DMS53 (cell line): ENCODE measurements around the gene C19orf53.
"Not testable (repeated sequence)": the region's sequence is repeated elsewhere in the genome, so short reads cannot be mapped to it uniquely, and the experiment has no call there.

Experiments used
- DNase-seq: peaks from one replicate; lab custom pipeline; 2025; lab: John Stamatoyannopoulos, UW

The C19orf53 gene

DNA sequence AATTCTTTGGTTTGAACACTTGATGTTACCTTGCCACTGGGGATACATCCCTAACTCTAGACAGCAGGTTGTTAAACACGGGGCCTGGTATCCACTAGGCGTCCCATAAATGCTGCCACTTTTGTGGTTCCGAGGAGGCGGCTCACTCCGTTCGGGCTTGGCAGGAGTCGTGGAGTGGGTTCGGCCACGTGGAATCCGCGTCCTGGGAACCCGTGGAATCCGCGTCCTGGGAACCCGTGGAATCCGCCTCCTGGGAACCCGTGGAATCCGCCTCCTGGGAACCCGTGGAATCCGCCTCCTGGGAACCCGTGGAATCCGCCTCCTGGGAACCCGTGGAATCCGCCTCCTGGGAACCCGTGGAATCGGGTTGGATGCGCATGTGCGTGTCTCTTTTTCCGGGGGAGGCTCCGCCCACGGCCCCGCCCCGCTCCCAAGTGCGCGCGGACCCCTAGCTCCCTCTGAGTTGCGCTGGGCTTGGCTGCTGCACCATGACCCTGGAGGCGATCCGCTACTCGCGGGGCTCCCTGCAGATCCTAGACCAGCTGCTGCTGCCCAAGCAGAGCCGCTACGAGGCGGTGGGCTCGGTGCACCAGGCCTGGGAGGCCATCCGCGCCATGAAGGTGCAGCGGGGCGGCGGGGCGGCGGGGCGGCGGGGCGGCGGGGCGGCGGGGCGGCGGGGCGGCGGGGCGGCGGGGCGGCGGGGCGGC lies 10.0 kb upstream of the C19orf53 start, which contains the start of gene MRI1:
Gene MRI1 (plus strand): TSS at position 422 of the 707 bp plus-strand sequence. CDS start 67 bp downstream, at position 489.
- peak; percentile 78 for DNase-seq

DNA sequence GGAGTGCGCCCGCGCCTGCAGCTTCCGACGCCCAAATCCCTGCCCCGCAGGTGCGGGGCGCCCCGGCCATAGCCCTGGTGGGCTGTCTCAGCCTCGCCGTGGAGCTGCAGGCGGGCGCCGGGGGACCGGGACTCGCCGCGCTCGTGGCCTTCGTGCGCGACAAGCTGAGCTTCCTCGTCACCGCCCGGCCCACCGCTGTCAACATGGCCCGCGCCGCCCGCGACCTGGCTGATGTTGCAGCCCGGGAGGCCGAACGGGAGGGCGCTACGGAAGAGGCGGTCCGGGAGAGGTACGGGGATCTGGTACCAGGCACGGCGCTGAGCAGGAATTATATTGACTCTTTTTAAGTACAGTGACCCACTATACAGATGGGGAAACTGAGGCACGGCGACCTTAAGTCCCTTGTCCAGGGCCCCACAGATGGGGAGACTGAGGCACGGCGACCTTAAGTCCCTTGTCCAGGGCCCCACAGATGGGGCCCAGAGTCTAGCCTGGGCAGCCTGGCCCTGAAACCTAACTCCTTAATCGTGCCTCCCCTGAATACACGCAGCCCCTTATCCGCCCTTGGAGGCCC lies 9.3 kb upstream of the C19orf53 start:
- peak; percentile 62 for DNase-seq

DNA sequence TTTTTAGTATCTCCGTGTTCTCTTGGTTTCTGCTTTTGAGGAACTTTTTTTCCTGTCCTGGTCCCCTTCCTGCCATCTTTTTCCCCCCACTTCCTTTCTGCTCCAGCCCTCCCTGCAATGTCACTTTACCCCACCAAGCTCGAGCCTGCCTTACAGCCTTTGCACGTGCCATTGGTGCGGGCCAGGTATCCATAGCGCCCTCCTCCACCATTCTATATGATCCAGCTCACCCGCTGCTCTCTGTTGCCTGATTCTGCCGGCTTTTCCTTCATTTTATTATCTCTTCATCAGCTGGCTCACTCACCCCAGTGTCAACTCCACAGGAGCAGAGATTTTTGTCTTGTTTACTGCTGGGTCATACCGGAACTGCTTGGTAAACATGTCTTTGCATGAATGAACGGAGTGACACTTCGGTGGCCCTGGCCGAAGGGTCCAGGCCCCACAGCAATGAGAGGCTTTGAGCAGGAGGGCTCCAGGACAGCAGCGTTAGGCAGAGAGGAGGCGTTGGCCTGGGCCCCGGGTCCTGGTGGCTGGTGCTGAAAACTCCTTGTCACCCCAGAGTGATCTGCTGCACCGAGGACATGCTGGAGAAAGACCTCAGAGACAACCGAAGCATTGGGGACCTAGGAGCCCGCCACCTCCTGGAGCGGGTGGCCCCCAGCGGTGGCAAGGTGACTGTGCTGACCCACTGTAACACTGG lies 8.7 kb upstream of the C19orf53 start:
- no peak for DNase-seq

DNA sequence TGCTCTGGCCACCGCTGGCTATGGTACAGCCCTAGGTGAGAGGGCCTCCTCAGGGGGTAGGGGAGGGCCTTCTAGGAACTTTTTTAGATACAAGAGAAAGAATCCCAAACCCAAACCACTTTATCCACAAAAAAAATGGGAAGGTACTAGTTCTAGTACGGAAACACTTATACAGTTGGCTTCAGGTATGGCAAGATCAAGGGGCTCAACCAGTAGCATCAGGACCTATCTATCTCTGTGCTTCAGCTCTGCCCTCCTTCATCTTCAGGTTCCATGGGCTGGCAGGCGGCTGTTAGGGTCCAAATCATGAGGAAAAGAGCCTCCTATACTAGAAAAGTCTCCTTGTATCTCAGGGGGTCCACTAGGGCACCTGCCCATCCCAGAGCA lies 8.2 kb upstream of the C19orf53 start:
- no peak for DNase-seq

DNA sequence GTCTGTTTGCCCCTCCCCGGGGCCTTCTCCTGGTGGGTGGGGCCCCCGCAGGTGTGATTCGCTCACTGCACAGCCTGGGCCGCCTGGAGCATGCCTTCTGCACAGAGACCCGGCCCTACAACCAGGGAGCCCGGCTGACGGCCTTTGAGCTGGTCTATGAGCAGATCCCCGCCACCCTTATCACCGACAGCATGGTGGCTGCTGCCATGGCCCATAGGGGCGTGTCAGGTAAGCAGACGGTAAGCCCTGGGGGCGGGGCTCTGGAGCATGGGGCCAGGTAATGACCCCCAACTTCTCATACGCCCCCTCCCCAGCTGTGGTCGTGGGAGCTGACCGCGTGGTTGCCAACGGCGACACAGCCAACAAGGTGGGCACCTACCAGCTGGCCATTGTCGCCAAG lies 5.7 kb upstream of the C19orf53 start:
- DNase-seq: no peak

DNA sequence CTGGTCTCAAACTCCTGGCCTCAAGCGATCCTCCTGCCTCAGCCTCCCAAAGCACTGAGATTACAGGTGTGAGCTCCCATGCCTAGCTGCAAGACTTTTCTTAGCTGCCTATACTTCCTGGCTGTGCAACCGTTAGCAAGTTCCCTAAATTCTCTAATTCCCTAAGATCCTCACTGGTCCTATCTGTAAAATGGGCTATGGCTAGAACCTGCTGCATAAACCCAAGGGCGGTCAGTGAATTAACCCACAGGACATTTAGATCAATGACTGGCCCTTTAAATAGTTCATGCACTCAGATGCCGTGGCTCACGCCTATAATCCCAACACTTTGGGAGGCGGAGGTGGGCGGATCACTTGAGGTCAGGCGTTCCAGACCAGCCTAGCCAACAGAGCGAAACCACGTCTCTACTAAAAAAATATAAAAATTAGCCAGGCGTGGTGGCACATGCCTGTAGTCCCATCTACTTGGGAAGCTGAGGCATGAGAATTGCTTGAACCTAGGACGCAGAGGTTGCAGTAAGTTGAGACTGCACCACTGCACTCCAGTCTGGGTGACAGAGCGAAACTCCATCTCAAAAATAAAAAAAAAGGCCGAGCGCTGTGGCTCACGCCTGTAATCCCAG lies 4.1 kb upstream of the C19orf53 start:
- DNase-seq: no peak

DNA sequence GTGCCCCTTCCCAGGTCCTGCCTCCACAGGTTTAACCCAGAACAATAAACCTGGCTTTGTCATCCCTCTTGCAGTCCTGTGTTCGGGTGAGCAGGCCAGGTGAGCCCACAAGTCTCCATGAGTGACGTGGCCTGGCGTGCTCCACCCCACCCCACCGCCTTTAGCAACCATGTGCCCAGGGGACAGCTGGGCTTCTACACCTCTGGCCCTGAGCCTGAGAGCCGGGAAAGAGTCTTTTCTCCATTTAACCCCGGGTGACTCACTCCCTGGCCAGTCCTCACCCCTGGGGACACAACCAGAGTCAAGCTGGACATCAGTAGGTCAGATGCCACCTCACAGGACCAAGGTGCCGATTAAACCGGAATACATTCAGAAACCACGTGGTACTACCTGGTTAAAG lies 4.1 kb downstream of the C19orf53 start:
- DNase-seq: no peak

DNA sequence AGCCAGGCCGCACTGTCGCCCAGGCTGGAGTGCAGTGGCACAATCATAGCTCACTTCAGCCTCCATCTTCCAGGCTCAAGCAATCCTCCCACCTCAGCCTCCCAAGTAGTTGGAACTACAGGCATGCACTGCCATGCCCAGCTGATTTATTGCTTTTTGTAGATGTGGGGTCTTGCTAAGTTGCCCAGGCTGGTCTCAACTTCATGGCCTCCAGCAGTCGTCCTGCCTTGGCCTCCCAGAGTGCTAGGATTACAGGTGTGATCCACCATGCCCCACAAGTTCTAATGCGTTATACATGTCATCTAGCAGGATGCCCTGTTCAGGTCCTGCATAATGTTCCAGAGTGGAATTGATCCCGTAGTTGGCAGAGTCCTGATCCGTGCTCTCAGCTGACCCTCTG lies 4.6 kb downstream of the C19orf53 start:
- no peak for DNase-seq

DNA sequence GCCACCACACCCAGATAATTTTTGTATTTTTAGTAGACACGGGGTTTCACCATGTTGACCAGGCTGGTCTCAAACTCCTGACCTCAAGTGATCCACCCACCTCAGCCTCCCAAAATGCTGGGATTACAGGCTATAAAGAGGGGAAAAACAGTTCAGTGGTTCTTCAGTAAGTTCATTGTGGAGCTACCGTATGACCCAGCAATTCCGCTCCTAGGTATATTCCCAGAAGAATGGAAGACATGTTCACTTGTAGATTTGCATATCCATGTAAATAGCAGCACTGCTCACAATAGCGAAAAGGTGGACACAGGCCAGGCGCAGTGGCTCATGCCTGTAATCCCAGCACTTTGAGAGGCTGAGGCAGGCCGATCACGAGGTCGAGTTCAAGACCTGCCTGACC lies 5.5 kb downstream of the C19orf53 start:
- not testable (repeated sequence) for DNase-seq

DNA sequence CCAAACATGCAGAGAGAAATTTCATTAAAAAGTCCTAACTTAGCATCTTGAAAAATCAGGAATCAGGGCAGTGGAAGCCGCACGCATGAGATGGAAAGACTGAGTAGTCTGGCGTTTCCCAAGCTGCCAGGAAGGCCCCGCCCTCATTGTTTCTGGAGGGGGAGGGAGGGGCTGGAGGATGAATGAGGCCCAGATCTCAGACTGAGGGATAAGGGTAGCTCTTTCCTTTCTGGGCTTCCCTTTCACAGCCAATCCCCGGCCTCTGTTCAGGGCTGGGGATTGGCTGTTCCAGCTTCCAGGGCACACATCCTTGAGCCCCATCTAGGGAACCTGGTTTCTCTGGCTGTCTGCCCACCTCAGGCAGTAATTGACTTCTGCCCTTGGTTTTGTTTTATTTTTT lies 7.3 kb downstream of the C19orf53 start:
- peak; percentile 66 for DNase-seq

DNA sequence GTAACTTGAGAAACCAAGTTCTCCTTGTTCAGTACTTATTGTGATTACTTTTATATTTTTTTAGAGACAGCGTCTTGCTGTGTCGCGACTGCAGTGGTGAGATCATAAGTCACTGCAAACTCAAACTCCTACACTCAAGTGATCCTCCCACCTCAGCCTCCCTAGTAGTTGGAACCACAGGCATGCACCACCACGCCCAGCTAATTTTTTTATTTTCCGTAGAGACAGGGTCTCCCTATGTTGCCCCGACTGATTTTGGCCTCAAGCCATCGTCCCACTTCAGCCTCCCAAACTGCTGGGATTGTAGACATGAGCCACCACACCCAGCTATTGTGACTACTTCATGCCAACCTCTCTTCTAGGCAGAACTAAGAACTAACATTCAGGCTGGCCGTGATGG lies 8.3 kb downstream of the C19orf53 start:
- no peak for DNase-seq

DNA sequence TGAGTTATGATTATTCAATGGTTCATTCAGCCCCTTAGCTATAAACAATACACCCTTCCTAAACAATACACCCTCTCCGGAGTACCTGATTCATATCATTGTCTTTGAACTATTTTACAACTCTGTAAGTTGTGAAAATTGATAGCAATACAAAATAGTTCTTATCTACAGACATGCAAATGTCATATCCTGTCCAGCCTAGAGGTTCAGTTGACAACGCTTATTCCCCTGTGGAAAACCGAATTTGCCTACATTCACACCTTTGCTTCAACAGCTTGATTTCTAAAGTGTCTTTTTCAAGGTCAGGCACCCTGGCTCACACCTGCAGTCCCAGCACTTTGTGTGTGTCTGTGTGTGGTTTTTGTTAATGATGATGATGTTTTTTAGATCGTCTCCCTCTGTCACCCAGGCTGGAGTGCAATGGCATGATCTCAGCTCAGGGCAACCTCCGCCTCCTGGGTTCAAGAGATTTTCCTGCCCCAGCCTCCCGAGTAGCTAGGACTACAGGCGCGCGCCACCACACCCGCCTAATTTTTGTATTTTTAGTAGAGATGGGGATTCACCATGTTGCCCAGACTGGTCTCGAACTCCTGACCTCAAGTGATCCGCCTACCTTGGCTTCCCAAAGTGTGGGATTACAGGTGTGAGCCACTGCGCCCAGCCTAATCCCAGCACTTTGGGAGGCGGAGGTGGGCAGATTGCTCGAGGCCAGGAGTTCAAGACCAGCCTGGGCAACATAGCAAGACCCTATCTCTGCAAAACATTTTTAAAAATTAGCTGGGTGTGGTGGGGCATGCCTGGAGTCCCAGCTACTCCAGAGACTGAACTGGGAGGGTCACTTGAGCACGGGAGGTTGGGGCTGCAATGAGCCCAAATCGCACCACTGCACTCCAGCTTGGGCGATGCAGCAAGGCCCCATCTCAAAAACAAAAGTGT lies 9.6 kb downstream of the C19orf53 start:
- DNase-seq: no peak

DNA sequence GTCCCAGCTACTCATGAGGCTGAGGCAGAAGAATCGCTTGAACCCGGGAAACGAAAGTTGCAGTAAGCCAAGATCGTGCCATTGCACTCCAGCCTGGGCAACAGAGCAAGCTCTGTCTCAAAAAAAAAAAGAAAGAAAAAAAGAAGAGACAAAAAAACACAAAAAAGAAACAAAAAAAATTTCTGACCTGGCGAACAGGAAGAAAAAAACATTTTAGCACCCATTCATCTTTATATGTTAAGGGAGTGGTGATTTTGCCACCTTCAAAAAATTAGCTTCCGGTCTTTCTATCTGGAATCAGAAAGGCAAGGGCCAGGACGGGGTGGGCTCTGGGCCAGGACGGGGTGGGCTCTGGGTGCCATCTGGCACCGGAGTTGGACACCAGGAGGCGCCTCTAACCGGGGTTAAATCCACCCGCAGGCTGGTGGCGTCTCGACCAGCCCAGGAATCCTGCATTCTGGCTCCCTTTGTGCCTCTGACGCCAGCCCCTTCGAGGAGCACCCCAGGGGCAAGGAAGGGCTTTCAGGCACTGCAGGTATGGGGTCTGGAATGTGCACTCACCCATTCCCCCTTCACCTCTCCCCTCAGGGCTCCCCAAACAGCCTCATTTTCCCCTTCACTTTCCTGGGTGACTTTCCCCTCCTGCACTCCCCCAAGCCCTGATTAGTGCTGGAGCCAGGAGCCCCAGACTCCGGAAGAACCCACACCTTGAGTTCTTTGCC lies 10.6 kb downstream of the C19orf53 start:
- DNase-seq: peak; percentile 76

DNA sequence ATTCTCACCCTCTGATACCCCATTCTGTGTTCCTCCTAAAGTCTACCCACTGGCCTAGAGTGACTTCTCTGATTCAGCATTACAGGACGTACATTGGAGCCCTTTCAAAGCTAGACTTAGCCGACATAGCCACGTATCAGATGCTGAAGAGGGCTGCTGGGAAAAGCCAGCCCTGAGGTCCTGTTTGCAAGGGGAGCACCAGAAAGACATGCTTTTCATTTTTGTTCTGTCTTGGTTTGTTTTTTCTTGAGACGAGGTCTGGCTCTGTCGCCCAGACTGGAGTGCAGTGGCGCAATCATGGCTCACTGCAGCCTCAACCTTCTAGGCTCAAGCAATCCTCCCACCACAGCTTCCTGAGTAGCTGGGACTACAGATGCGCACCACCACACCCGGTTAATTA lies 14.7 kb downstream of the C19orf53 start:
- no peak for DNase-seq

DNA sequence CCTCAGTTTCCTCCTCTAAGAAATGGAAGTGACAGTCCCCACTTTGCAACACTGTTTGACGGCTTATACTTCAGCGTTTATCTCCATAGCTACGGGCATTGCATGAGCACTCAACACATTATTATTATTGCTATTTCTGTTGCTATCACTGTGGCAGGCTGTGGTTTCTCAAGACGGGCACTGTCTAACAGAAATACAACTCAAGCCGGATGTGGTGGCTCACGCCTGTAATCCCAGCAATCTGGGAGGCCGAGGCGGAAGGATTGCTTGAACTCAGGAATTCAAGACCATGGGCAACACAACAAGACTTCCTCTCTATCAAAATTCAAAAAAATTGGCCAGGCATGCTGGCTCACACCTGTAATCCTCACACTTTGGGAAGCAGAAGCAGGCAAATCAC lies 16.1 kb downstream of the C19orf53 start:
- DNase-seq: peak; percentile 21

DNA sequence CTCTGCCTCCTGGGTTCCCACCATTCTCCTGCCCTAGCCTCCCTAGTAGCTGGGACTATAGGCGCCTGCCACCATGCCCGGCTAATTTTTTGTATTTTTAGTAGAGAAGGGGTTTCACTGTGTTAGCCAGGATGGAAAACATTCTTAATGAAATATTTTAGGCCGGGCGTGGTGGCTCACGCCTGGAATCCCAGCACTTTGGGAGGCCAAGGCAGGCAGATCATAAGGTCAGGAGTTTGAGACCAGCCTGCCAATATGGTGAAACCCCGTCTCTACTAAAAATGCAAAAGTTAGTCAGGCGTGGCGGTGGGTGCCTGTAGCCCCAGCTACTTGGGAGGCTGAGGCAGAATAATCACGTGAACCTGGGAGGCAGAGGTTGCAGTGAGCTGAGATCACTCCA lies 19.1 kb downstream of the C19orf53 start:
- DNase-seq: not testable (repeated sequence)

DNA sequence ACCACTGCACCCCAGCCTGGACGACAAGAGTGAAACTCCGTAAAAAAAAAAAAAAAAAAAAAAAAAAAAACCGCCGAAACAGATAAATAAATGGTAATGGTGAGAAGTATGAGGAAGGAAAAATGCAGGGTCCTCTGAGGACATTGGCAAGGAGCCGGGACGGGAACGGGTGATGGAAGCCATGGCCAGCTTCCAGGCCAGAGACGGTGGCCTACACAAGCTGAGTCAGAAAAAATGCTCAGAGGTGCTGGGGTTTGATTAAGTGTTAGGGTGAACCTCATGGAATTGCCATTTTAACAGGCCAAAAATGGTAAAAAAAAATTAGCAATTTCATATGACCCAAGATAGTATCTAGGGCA lies 20.1 kb downstream of the C19orf53 start:
- peak; percentile 68 for DNase-seq

DNA sequence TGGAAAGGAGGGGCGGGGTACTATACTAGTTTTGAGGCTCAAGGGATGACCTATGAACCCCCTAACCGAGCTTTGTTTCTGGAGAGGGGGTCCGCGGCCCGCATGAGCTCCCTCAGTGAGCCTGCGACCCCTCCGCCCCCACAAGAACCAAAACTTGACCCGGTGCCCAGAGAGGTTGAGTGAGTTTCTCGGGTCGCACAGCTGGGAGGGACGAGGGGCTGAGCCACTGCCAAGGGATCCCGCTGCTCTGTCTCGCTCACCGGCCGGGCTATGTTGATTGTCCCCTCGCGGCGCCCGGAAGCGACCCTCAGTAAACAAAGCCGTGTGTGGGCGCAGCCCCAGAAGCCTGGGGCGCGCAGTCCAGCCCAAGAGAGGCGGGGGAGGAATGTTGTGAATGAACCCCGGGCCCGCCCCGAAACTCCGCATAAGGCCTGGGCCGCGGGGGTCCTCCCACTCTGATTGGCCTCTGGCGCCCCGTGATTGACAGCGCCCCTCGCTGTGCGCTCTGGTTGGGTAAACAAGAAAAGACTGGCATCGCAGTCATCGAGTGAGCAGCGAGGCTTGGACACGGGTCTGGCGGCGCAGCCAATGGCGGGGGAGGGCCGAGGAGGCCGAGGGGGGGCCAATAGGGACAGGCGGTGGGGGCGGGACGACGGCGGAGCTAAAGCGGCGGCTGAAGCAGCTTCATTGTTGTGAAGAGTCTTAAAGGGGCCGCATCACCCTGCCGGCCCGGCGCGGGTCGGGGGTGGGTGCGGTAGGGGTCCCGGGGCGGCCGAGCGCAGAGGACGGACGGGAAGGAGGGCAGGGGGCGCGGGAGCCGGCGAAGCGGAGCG lies 20.7 kb downstream of the C19orf53 start, which contains the start of gene ZSWIM4:
Gene ZSWIM4 (plus strand): TSS at position 687 of the 833 bp plus-strand sequence. CDS start 206 bp downstream, outside the sequence.
- peak; percentile 99 for DNase-seq

DNA sequence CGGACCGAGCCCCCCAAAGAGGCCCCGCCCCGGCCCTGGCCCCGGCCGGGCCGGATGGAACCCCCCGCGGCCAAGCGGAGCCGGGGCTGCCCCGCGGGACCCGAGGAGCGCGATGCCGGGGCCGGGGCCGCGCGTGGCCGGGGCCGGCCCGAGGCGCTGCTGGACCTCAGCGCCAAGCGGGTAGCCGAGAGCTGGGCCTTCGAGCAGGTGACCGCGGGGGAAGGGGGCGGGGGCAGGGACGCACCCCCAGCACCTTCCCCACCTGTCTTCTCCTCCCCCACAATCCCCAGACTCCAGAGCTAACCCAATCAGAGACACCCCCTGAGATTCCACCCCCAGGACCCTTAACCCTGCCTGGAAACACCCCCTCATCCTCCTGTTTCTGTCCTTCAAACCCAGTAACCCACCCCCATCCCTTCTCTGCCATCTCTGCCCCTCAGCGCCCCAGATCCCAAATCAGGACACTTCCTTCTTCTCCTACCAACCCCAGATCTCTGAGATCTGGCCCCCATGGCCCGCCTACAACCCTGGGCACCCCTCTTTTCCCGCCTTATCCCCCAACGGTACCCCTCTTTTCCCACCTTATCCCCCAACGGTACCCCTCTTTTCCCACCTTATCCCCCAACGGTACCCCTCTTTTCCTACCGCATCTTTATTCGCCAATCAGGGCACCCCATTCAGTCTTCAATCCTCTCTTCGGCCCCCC lies 21.5 kb downstream of the C19orf53 start:
- peak; percentile 39 for DNase-seq
